ENCODE results near the gene C12orf60.

The C12orf60 gene

GRCh38 chr12:14873440-14874185 is 70.1 kb downstream of the C12orf60 start:
- Histone ChIP-seq H3K36me3 (ENCODE audit: control insufficient read depth, insufficient read depth, low read length) (no peaks in the 10 kb centered on the region), H3K18ac (ENCODE audit: low read length) (no peak overlapping the region), H3K4ac (ENCODE audit: low read depth, low read length) (no peak overlapping the region), H3K23ac (ENCODE audit: low read length) (no peak overlapping the region), H3K27ac (ENCODE audit: low read depth, low read length) (no peak overlapping the region), H3K79me2 (ENCODE audit: control insufficient read depth, insufficient read depth, low read length) (no peaks in the 10 kb centered on the region), H4K5ac (ENCODE audit: low read length) (no peak overlapping the region), H3K9ac (ENCODE audit: low read length) (no peak overlapping the region), H3K4me1 (ENCODE audit: control insufficient read depth, low read depth, low read length) (no peaks in the 10 kb centered on the region), H2BK5ac (ENCODE audit: low read length) (no peak overlapping the region), H2BK15ac (replicated peaks; ENCODE audit: low read depth) (no peak overlapping the region), H3K56ac (ENCODE audit: low read length) (no peak overlapping the region), H4K8ac (ENCODE audit: low read depth, low read length) (no peak overlapping the region), H2BK120ac (ENCODE audit: low read depth, low read length) (no peak overlapping the region), H3K27me3 (ENCODE audit: insufficient read depth, low read length, poor library complexity) (no peaks in the 10 kb centered on the region), H2AK5ac (ENCODE audit: low read length) (no peak overlapping the region), H3K4me2 (ENCODE audit: low read length) (no peak overlapping the region), H3K4me3 (ENCODE audit: low read length) (no peak overlapping the region), H3K79me1 (ENCODE audit: low read length) (no peaks in the 10 kb centered on the region)
- DNase-seq: no peak
- no CpG with 5 or more reads among the region's 1 CpG for WGBS (ENCODE audit: extremely low coverage, insufficient coverage, low lambda C conversion rate)

Measured in mesendoderm (in vitro differentiated cells).